Upper lobe of left lung (tissue), 4 donors: ENCODE data around the gene TIRAP.

Source experiments
- POLR2A ChIP-seq, 4 donors: fragments of 450-650 bp; IDR thresholded peaks; one replicate each; pipeline ENCODE4 v1.5.1; 2016 to 2017; ENCODE audit warnings: antibody characterized with exemption in 4 of 4, mild to moderate bottlenecking in 2 of 4
- POLR2AphosphoS5 ChIP-seq, 2 donors: sonication (generic); formaldehyde crosslinking; IDR thresholded peaks; one replicate each; pipeline ENCODE4 v1.5.1; 2017; ENCODE audit warnings: antibody characterized with exemption in 2 of 2
- TF ChIP-seq, protein P1 (sequence below), 6 experiments: fragments of 450-650 bp in 4 of 6; fragments of 200-600 bp in 2 of 6; sonication (generic) in 2 of 6; IDR thresholded peaks; one replicate each; pipeline ENCODE4 v1.5.1; 2016 to 2019; ENCODE audit warnings: antibody characterized with exemption in 6 of 6

DNA sequence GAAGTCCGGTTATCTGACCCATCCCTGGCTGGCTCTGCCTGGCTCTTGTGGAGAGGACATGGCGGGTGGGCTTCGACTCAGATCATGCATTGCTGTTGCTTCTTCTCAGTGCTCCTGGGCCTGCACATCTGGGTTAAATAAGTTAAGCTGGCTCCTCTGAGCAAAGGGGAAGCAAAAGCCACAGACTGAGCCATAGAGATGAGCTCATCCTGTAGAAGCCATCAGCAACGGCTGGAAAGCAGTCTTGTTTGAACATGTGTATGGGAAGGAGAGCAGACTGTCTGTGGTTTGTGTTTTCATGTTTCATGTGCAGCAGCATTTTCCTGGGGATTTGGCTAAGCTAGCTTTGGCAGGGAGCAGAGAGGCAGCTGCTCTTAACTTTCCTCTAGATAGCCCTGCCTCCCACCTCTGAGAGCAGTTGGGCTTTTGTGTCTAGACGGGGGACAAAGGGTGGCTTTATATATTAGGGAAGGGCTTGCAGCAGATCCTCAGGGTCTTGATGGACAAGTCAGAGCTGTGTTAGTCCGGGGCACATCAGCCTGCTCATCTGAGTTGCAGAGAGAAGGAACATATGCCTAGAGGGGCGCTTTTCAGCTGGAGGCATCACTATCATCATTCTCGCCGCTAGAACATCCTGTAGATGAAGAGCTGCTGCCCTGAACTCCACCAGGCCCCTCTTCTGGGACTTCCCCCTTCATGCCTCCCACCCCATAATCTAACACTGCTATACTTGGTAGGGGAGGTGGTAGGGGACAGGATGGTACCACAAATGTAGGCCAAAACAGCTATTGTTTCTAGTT, 35.9 kb downstream of the TIRAP start:
- TF ChIP-seq, protein P1, sequence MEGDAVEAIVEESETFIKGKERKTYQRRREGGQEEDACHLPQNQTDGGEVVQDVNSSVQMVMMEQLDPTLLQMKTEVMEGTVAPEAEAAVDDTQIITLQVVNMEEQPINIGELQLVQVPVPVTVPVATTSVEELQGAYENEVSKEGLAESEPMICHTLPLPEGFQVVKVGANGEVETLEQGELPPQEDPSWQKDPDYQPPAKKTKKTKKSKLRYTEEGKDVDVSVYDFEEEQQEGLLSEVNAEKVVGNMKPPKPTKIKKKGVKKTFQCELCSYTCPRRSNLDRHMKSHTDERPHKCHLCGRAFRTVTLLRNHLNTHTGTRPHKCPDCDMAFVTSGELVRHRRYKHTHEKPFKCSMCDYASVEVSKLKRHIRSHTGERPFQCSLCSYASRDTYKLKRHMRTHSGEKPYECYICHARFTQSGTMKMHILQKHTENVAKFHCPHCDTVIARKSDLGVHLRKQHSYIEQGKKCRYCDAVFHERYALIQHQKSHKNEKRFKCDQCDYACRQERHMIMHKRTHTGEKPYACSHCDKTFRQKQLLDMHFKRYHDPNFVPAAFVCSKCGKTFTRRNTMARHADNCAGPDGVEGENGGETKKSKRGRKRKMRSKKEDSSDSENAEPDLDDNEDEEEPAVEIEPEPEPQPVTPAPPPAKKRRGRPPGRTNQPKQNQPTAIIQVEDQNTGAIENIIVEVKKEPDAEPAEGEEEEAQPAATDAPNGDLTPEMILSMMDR (IDR thresholded peaks at IDR 0.05), result no peak
- TF ChIP-seq POLR2A (IDR thresholded peaks at IDR 0.05), result peak in 1 of 4 donors; percentile 6
- TF ChIP-seq POLR2AphosphoS5 (IDR thresholded peaks at IDR 0.05), result no peak
